GM11168 (cell line): ENCODE results near the gene AGPS.

Experiments
- in situ Hi-C: fragments of 300-500 bp; cut with MboI; formaldehyde crosslinking; loops from one replicate; pipeline ENCODE4 v1.12.0; 2022; ENCODE audit warnings: low sequenced_read_pairs; ENCODE audit not compliant: unreplicated experiment

The AGPS gene

DNA sequence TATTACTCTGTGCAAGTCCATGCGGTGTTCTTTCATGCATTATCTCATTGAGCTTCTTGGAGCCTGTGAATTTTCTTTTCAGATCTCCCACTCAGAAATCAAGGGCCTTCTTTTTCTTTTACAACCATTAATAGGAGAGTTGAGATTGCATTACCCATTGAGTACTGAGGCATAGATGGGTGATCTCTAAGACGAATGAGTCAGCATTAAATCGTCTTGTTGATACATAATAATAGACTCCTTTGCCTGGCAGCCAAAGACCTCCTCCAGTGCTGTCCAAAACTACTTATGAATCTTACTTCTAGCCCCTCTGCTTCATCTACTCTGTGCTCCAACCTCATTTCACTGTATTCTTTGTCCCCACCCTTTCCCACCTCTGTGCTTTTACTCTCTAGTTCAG is 180.5 kb downstream of the AGPS start:
- in situ Hi-C loops = no loop called here

DNA sequence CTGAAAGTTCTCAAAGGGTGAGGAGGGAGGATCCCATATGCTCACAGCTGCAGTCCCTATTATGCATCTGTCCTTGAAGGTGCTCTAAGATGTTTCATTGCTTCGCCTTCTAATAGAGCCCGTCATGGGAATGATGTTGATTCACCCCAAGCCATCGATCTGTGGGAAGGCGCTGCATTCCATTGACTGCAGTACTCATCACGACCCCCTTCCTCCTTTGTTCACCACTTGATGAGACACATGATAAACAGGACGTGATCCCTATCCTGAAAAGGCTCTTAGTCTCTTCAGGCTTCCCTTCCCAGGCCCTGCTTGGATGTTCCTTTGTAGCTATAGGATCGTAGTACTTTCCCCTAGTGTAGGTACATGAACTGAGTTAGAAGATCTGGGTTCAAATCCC is 181.8 kb downstream of the AGPS start:
- in situ Hi-C loops = no loop called here

DNA sequence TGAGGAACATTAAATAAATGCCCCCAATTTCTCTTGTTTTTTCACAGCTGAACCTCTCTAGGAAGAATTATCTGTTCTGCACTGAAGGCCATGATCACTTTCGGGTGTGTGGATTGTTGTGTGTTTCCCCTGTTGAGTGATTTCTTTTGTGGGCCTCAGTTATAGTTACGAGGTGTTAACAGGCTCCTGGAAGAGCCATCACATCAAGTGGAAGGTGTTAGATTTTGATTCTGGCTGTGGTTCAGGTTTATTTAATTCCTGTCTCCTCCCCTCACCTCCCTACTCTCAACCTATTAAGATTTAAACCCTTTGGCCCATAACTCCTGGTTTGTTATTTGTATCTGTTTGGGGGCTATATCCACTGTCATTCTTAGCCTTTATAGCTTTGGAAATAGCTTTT is 182.8 kb downstream of the AGPS start:
- in situ Hi-C loops = no loop called here

DNA sequence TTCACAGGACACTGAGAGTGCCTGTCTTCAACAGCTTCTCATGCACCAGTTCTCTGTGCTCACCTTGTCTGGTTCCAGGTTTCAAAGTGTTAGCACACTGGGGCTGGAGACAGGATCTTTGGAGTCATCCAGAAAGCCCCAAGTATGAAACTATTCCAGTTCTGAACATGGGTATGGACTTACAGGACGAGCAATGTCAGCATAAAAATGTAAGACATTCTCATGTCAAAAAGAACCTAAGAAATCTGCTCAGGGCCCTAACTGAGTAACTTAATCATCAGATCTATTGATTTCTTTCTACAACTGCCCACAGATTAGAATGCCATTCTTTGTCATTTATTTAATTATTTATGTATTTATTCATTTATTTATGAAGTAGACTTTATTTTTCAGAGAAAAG is 184.5 kb downstream of the AGPS start:
- in situ Hi-C loops = no loop called here

DNA sequence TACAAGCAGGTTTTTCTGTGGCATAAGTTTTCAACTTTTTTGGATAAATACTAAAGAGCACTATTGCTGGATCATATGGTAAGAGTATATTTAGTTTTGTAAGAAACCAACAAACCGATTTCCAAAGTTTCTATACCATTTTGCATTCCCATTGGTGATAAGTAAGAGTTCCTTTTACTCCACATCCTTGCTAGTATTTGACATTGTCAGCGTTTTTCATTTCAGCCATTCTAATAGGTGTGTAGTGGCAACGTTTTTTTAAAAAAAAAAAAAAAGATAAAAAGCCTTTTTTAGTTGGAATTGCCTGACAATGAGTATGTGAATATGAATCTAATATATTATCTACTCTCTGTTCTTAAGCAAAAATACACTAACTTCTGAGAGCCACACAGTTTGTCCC is 185.9 kb downstream of the AGPS start:
- in situ Hi-C loops = no loop called here

DNA sequence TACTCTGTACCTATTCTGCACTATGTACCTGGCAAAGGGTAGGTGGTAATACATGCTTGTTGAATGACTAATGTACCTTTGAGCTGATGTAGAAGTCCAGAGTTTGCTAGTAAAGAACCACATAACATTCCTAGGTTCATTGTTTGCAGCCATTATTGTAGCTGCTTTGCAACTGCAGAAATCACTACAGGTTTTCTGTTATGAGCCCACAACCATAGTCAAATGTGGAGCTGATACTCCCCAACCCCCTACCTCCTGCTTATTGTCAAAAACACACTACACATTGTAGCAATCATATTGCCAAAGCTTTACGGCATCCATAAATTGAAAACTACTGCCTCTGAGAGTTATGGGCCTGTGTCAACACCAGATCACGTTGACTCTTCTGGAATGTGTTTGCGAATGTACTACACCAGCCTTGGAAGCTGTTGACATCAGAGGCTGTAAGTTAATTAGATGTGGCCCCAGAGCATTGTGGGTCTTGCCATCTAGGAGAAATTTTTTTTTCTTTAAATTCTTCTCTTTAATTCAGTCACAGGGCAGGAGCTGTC is 187.0 kb downstream of the AGPS start:
- in situ Hi-C loops = no loop called here

DNA sequence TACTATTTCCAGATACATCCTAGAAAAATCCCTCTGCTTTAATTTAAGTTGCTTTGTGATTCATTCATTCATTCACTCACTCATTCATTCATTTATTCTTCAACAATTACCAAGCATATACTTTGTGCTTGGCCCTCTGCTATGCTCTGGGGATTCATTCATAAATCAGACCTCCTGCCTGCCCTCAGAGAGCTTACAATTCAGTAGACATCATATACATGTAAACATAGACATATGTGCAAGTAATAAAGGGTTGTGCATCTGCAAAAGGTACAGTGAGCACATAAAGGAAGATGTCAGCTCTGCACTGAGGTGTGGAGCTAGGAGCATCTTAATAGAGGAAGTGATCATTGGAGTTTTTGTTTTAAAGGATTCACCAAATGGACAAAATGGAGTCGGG is 189.4 kb downstream of the AGPS start:
- in situ Hi-C loops = no loop called here

DNA sequence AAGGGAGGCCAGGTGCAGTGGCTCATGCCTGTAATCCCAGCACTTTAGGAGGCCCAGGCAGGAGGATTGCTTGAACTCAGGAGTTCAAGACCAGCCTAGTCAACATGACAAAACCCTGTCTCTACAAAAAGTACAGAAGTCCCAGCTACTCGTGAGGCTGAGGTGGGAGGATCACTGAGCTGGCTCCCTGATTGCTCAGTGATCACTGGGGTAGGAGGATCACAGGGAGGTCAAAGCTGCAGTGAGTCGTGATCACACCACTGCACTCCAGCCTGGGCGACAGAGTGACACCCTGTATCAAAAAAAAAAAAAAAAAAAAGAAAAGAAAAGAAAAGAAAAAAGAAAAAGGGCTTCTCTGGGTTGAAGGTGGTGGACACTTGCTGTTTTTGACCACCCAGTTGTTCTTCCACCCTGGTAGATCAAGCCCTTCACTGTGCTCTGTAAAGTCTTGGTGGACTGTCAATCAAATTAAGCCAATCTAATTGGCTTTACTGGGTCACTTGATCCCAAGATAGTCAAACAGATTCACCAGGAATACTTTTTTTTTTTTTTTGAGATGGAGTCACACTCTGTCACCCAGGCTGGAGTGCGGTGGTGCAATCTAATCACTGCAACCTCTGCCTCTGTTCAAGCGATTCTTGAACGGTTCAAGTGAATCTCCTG is 191.6 kb downstream of the AGPS start:
- in situ Hi-C loops = no loop called here

DNA sequence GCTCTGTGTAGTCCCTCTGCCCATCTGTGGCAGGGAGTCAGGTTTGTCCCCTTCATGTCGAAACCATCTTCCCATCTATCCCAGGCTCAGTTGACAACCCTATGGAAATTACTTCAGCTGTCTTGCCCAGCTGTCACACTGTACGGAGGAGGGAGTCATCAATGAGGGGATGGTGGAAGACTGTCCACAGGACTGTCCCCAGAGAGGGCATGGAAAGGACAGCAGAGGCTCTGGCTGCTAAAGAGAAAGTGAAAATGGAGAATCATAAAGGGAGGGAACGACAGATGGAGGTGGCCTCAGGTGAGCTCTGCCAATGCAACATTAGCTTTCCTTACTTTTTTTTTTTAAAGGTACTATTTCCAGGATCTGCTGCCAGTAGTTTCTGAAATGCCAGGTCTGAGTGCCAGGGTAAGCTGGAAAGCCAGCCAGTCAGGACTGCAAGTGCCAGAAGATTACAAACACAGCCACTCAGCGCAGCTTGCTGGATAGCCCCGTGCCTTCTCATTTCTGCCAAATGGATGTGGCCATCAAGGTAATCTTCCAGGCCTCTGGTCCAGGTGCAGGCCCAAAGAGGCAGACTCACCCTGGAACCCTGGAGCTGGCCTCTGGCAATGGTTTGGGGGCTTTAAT is 192.8 kb downstream of the AGPS start:
- in situ Hi-C loops = no loop called here

- in situ Hi-C loops = no loop called here
Observed at GRCh38 chr2:177586154-177586553, 193.6 kb downstream of the AGPS start.

- in situ Hi-C loops = no loop called here
Observed at GRCh38 chr2:177587371-177587770, 194.8 kb downstream of the AGPS start.

GRCh38 chr2:177588671-177589070 is 196.1 kb downstream of the AGPS start:
- in situ Hi-C loops = no loop called here

GRCh38 chr2:177589186-177589585 is 196.6 kb downstream of the AGPS start:
- in situ Hi-C loops = no loop called here

GRCh38 chr2:177592397-177592796 is 199.8 kb downstream of the AGPS start:
- in situ Hi-C loops = no loop called here

DNA sequence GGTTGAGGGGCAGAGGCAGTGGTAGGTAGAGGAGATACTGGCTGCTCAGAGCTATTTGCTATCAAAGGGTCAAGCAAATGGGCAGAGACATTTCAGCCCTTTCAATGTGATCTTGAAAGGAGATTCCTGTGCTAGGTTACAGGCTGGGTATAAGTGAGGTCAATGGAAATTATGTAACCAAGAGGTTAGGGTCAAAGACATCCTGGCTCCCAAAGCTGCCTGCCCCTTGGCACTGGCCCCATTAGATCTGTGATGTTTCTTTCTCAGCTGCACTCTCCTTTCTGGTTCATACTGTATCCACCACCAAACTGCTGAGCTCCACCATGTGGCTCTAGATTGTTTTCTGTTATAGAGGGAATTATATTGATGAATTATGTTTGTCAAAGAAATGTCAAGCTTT is 200.4 kb downstream of the AGPS start:
- in situ Hi-C loops = no loop called here

- in situ Hi-C loops = no loop called here
Observed at GRCh38 chr2:177593402-177593801, 200.8 kb downstream of the AGPS start.
